AG04449 (cell line): ENCODE results near the gene PTPRE.

Source experiments
- CTCF ChIA-PET: fragments of 350-600 bp; formaldehyde crosslinking; extraction: SDS; loops from one replicate; lab custom pipeline; 2021; ENCODE audit warnings: antibody characterized with exemption; lab: Yijun Ruan, JAX
- POLR2A ChIA-PET: fragments of 400-600, 350-600 bp; formaldehyde crosslinking; extraction: SDS; loops from one replicate; lab custom pipeline; 2020; ENCODE audit warnings: antibody characterized with exemption, inconsistent platforms; lab: Yijun Ruan, JAX
- DNase-seq: peaks from one replicate; pipeline ENCODE4 v3.0.0-alpha.2; 2010; ENCODE audit warnings: low read depth, low spot score
- H3K4me3 ChIP-seq: 2 replicates; pipeline ENCODE4 v1.5.1; 2011; ENCODE audit warnings: low read depth, mild to moderate bottlenecking, control low read depth, low read length
- TF ChIP-seq, protein P1 (sequence below): IDR thresholded peaks from one replicate; pipeline ENCODE4 v1.5.1; 2011; ENCODE audit warnings: mild to moderate bottlenecking, moderate library complexity, low read length, control low read depth, inconsistent platforms; ENCODE audit not compliant: insufficient read depth; ENCODE audit errors: missing control alignments

The PTPRE gene

DNA sequence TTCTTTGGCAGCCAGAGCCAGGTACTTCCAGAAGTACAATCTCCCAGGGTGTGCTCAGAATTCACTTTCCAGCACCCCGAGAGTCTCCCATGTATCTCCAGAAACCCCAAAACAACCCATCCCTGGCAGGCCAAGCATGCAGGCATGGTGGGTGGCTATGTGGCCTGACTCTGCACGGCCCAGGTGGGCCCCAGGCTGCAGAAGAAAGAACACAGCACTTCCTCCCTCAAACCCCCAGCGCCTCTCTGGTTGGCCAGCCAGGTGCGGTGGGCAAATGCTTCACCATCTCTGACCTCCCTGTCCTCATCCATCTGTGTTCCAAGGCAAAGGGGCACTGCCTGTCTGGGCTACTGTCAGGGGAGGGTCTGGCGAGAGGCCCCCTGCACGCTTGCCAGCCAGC, 119.0 kb downstream of the PTPRE start:
- ChIA-PET POLR2A (no interaction called here), CTCF (interaction anchor here (1.2 kb wide), 1 partner anchor 9 kb away, joined by 3 read pairs; no protein-coding TSS in a partner anchor)
- H3K4me3 ChIP-seq, result no peak overlapping the region
- TF ChIP-seq, protein P1, sequence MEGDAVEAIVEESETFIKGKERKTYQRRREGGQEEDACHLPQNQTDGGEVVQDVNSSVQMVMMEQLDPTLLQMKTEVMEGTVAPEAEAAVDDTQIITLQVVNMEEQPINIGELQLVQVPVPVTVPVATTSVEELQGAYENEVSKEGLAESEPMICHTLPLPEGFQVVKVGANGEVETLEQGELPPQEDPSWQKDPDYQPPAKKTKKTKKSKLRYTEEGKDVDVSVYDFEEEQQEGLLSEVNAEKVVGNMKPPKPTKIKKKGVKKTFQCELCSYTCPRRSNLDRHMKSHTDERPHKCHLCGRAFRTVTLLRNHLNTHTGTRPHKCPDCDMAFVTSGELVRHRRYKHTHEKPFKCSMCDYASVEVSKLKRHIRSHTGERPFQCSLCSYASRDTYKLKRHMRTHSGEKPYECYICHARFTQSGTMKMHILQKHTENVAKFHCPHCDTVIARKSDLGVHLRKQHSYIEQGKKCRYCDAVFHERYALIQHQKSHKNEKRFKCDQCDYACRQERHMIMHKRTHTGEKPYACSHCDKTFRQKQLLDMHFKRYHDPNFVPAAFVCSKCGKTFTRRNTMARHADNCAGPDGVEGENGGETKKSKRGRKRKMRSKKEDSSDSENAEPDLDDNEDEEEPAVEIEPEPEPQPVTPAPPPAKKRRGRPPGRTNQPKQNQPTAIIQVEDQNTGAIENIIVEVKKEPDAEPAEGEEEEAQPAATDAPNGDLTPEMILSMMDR, result no peak
- no peak for DNase-seq

DNA sequence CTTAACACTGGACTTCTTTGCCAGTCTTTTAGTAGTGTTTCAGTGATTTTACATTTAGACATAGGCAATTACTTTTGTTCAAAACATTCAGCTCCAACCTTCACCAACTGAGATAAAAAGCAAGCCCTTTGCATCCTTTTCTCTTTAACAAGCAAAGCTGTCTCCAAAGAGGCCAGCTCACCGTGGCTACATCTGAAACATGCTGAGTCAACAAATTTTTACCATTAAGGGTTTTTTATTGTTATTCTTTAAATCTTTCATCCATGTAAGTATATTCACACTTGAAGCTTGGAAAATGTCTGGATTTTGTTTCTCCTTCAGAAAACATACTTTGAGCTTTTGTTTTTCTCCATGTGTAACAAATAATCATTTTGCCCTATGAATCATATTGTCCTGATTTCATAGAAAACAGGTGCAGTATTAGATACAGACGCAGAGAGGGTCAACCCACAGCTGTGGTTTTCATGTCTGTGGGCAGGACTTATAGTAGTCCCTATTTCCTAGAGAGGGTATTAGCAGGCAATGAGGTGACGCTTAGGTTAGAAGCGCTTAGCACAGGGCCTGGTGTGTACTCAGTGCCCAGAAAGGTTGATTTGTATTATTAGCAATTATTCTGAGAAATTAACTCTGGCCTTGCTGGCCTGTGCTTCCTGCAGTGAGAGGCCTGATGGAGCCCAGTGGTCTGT, 119.9 kb downstream of the PTPRE start:
- CTCF ChIA-PET, result interaction anchor here (1.0 kb wide), 1 partner anchor 9 kb away, joined by 7 read pairs; no protein-coding TSS in a partner anchor
- TF ChIP-seq, protein P1, result no peak

DNA sequence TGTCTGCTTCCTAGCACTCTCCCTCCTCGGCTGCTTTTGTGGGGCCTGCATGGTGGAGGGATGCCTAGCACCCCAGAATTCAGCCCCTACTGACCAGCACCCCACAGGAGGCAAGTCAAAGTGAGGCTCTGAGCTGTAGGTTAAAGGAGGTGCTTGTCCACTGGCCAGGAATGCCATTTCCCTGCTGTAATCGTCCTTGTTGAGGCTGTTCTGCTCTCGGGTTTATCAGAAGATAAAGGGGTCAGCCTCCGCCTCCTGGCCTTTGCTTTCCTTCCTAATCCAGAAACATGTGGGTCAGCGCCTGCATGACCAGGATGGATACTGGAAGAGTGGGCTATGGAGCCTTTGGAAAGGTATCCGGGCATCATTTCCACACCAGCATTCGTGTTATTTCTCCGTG, 120.4 kb downstream of the PTPRE start:
- no peak for DNase-seq
- H3K4me3 ChIP-seq, result no peak overlapping the region
- TF ChIP-seq, protein P1, result no peak
- POLR2A ChIA-PET, result no interaction called here
- CTCF ChIA-PET, result interaction anchor here (1.0 kb wide), 1 partner anchor 8 kb away, joined by 7 read pairs; no protein-coding TSS in a partner anchor

More for the DNA sequence above, 119.9 kb downstream of the PTPRE start:
- no peak overlapping the region for H3K4me3 ChIP-seq
- POLR2A ChIA-PET, result no interaction called here
- no peak for DNase-seq

DNA sequence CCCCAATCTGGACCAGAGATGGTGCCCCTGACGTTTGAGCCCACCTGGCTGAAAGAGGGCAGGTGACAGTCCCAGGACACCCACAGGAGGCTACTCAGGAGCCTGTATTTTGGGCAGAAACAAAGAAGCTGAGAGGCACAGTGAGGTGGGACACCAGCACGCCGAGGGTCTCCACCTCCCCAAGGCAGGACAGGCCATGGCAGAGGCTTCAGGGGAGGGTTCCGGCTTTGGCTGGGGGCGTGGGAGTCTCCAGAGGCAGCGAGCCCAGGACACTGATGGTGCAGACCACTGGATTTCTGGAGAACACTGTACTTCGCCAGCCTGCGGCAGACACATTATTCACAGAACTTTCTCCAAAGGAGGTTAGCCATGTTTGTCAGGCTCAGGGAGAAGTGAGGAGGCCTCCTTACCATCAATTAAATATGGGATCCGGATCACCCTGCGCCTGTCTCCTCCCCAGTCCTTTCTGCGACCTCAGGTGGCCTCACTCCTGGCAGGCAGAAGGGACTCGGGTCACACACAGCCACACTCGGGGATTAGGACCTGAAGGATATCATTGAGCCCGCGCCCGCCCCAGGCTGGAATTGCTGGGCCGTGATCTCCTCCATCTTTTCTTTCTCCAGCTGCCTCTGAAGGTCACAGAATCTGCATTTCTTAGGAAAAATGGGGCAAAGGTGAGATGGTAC, 121.1 kb downstream of the PTPRE start:
- no peak for DNase-seq
- ChIA-PET CTCF (interaction anchor here (1.0 kb wide), 1 partner anchor 41 kb away, joined by 4 read pairs; no protein-coding TSS in a partner anchor), POLR2A (no interaction called here)
- TF ChIP-seq, protein P1, result no peak
- H3K4me3 ChIP-seq, result no peak overlapping the region

DNA sequence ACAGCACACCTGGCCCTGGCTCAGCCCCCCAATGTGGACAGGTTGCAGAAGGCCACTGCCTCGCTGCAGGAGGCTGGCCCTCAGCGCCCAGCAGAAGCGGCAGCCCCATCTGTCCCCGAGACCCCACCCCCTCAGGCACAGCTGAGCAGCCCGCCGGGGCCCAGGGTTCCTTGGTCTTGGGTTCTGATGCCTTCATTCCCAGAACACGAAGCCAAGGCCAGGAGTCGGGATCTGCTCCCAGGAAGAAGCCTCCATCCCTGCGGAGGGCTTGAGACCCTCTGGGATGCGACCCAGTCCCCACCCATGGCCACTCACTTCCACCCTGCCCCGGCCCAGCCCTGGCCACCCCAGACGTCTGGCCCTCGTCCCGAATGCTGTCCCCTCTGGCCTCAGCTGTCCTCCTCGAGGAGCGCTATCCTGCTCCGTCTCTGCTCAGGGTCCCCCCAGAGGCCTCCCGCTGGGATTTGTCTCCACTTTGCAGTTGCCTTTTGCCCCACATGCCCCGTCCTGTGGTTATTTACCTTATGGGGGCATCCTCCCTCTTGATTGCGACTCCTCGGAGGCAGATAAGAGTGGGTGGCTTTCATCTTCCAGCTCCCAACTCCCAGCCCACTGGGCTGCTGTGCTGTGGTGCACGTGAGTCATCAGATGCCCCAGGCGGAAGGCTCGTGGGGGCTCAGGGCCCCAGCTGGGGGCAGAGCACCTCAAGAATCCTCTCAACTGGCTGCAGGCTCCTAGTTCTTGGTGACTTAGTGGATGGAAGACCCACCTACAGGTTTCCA, 121.8 kb downstream of the PTPRE start:
- POLR2A ChIA-PET, result no interaction called here
- no peak overlapping the region for H3K4me3 ChIP-seq
- CTCF ChIA-PET, result interaction anchor here (0.8 to 1.0 kb wide), 2 partner anchors 41 to 43 kb away, joined by 3 to 4 read pairs; no protein-coding TSS in a partner anchor
- no peak for DNase-seq
- TF ChIP-seq, protein P1, result no peak
